NCI-H2029 treated with DMSO at 0.1 percent for 48 hours (cell line): ENCODE results near the gene ADPRH.
"Not testable (repeated sequence)": the region's sequence is repeated elsewhere in the genome, so short reads cannot be mapped to it uniquely, and the experiment has no call there.

Experiments used
- DNase-seq: peaks from one replicate; lab custom pipeline; 2025; lab: John Stamatoyannopoulos, UW

ADPRH gene

DNA sequence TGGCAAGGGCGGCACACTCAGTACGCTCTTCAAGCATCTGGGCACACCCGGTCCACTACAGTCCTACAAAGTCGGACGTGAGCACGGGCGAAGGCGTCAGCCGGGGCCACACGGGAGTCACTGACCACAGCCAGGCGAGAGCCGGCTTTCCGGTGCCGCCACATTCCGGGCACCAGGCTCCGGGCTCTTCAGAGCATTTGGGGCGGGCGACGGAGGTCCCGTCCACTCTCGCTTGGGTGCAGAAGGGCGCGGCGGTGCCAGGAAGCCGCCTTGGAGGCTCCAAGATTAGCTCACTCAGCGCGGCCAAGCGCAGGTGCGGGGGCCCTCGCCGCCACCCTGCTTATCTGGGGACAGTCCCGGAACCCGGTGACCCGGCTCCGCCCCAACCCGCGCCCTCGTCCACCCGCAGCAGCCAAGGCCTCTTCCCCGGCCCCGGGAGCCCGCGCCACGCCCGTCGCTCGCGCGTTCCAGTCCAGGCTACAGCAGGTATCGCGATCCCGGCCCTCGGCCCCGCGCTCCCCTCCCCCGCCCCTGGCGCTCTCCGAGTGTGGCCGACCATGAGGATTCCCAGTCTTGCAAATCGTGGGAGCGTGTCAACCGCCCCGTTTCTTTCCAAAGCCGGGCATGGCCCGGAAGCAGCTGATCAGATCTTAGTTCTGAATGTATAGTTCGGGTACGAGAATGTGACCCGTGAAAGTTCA, at the start of gene ADPRH:
TSS of gene ADPRH (plus strand) at position 127 of the 701 bp plus-strand sequence. CDS start 2,678 bp downstream, outside the sequence.
- DNase-seq: no peak

DNA sequence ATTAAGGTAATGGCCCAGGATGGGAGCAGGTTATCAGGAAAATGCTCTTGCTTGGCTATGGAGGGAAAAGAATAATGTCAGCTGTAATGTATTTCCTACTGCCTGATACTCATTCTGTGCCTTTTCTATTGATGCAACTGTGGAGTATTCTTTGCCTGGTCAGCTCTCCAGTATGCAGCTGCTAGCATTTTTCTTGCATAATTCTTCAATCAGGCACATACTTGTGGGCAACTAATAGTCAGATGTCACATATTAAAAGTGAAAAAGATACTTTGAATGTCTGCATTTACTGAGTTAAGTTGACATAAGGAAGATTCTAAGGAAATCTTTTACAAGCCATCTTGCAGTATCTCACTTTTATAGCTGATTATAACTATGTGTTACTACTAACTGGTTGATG, 49.4 kb upstream of the ADPRH start:
- DNase-seq: no peak

- DNase-seq: no peak
Measured at GRCh38 chr3:119530456-119530855, 48.8 kb upstream of the ADPRH start.

DNA sequence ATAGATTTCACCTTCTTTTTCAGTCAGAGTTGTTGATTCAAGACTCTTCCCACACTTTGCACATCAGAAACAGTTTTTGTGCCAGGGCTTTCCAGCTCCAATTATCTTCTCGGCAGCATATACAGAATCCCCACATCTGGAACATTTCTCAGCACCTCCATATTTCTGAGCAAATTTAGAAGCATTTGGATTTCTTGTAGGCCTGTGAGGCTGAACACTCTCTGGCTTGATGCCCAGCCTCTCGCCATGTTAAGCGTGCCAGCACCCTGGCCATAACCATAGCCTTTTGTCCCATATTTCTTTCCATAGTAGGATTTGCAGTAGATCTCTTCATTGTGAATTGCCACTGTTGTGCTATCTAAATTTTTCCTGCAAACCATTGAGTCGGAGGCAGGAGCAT, 48.1 kb upstream of the ADPRH start:
- no peak for DNase-seq

DNA sequence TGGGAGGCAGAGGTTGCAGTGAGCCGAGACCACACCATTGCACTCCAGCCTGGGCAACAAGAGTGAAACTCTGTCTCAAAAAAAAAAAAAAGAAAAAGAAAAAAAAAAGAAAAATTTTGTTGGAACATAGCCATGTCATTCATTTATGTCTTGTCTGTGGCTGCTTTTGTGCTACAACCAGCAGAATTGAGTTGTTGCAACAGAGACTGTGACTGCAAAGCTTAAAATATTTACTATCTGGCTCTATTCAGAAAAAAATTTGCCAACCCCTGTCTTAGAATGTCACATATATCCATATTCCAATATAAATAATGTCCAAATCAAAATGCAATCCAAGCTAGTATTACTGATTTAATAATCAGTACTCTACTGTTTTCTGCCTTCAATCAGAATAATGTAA, 45.0 kb upstream of the ADPRH start:
- no peak for DNase-seq

DNA sequence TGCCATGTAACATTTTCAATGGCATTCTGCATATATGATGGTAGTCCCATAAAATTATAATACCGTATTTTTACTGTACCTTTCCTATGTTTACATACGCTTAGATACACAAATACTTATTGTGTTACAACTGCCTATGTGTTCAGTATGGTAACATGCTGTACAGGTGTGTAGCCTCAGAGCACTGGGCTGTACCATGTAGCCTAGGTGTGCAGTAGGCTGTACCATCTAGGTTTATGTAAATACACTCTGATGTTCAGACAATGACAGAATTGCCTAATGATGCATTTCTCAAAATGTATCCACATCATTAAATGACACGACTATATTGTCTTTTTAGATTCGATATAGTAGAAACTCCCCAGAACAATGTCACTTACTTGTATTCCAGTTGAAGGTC, 42.5 kb upstream of the ADPRH start:
- DNase-seq: no peak

DNA sequence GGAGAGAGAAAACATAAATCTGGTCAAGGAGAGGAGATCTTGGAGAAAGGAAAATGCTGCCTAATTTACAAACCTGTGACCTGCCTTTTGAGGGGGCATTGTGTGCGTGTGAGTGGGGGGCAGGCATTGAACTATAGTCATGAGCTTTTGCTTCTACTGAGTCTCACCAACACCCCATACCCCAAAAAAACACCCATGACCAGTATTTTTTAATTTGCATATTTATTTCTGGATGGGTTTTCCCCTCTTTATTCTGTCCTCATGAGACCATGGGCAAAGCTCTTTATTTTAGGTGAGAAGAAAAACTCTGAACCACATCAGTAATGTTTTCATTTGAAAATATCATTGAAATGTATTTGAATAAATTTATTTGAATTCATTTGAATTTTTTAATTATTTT, 40.5 kb upstream of the ADPRH start:
- DNase-seq: no peak

DNA sequence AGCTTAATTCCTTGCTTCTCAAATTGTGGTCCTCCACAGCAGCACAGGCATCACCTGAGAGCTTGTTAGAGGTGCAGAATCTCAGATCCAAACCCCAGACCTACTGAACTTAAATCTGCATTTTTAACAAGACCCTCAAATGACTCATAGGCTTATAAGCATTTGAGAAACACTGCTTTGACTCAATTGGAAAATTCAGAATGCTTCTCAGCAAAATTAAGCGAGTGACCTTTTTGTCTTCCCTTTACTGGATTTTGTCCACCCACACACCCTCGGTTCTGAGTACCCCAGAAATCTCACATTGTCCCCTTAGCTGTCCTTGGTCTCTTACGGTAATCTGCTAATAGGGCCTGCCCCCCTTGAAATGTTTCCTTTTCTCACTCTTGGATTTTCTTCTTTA, 37.7 kb upstream of the ADPRH start:
- no peak for DNase-seq

- DNase-seq: no peak
Measured at GRCh38 chr3:119542168-119542767, 37.0 kb upstream of the ADPRH start.

DNA sequence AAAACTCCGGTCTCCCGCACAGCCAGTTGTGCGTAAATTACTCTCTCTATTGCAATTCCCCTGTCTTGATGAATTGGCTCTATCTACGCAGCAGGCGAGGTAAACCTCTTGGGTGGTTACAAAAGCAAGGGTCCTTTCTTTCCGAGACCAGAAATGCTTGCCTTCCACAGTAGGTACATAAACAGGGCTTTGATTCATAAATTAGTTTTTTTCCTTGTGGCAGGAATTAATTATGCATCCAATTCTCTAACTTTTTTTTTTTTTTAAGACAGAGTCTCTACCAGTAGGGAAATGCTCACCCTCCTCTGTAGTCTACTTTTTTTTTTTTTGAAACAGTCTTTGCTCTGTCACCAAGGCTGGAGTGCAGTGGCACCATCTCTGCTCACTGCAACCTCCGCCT, 36.1 kb upstream of the ADPRH start:
- no peak for DNase-seq

GRCh38 chr3:119547227-119547626, 32.1 kb upstream of the ADPRH start:
- no peak for DNase-seq

DNA sequence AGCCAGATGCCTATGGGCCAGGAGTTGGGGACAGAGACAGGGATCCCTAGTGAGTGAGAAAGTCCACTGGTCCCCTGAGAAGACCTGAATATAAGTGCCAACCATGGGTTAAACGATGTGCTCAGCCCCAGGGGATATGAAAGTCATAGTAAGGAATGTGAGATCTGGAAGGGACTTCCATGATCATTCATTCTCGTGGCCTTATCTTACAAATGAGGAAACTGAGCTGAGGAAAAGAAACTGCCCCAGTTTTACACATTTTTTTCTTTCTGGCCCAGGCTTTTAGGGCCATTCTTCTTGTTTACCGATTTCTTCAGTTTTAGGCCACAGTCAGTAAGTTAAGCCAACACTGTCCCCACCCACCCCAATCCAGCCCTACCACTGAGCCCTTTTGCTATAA, 31.0 kb upstream of the ADPRH start:
- DNase-seq: no peak

GRCh38 chr3:119550192-119550910, 28.9 kb upstream of the ADPRH start:
- no peak for DNase-seq

GRCh38 chr3:119551598-119551997, 27.7 kb upstream of the ADPRH start:
- no peak for DNase-seq

GRCh38 chr3:119552928-119553327, 26.4 kb upstream of the ADPRH start:
- DNase-seq: not testable (repeated sequence)

DNA sequence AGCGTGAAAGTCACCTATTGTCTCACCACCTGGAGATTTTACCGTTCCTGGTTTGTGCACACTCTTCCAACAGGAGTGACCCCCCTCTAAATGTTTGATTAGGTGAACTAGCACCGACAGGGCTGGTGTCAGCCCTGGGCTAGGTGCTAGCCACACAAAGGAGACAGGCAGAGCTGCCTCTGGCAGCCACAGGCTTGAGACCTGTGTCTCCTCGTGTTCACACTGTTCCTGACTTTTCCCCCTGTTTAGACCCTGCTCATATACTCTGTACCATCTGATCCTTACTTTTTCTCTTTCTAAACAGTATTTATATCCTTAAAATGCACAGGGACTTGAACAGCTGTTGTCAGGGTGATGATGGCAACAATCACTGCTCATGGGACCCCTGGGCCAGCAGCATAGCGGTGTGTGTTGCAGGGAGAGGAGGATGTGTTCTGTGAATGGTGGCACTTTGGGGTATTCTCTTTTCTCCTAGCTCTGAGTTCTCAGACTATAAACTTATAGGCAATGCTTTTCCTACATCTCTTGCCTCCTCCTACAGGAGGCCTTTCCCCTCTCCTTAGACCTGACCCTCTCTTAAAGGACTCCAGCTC, 25.4 kb upstream of the ADPRH start:
- no peak for DNase-seq

DNA sequence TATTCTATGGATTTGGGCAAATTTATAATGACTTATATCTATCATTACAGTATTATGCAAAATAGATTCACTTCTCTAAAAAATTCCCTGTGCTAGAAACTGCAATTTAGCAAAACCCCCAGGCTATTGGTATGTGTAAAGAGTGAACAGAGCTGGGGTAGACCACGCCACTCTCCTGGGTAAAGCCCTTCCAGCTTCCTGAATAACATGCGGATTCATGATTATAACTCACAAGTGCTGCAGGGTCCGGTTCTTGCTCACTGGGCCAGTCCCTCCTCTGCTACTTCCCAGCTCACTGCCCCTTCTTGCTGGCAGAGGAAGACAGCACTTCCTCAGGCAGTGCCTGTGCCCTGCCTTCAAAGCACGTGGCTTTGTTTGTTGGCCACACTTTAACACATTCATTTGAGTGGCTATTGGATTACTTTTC, 24.0 kb upstream of the ADPRH start:
- DNase-seq: no peak

- no peak for DNase-seq
Measured at GRCh38 chr3:119555929-119556328, 23.4 kb upstream of the ADPRH start.

- DNase-seq: no peak
Measured at GRCh38 chr3:119557192-119557876, 22.0 kb upstream of the ADPRH start.

GRCh38 chr3:119557877-119558269, 21.4 kb upstream of the ADPRH start:
- no peak for DNase-seq

- DNase-seq: no peak
Measured at GRCh38 chr3:119558626-119559317, 20.5 kb upstream of the ADPRH start.
